Adrenal gland (tissue), 5 donors: ENCODE results near the gene LDB1.

ENCODE experiments used
- CTCF ChIP-seq, 6 experiments: fragments of 450-650 bp in 4 of 6; fragments of 200-600 bp in 2 of 6; sonication (generic) in 1 of 6; IDR thresholded peaks; 1 replicate in 5 of 6; 2 replicates in 1 of 6; pipeline versions ENCODE4 v1.5.1 to v1.8.0; 2016 to 2021; ENCODE audit warnings: antibody characterized with exemption in 6 of 6, mild to moderate bottlenecking in 2 of 6, moderate library complexity in 1 of 6
- POLR2A ChIP-seq, 2 donors: fragments of 450-650 bp; IDR thresholded peaks; one replicate each; pipeline ENCODE4 v1.6.1; 2017; ENCODE audit warnings: antibody characterized with exemption in 2 of 2, mild to moderate bottlenecking in 2 of 2, moderate library complexity in 1 of 2
- donor health status: DM: no; HTN: no; CAD: no.

GRCh38 chr10:102072673-102073527 lies 47.3 kb downstream of the LDB1 start:
- TF ChIP-seq CTCF (IDR thresholded peaks at IDR 0.05) (peak; percentile 90 to 94 (median 91)), POLR2A (IDR thresholded peaks at IDR 0.05) (no peak)
